Parathyroid adenoma (tissue), 2 donors: ENCODE measurements around the gene MARCO.

ENCODE experiments used
- H2AFZ ChIP-seq: fragments of 300-600 bp; sonication (generic); one replicate; pipeline ENCODE4 v1.7.0; 2017; ENCODE audit warnings: antibody characterized with exemption, mild to moderate bottlenecking
- H3K27ac ChIP-seq: fragments of 300-600 bp; sonication (generic); one replicate; pipeline ENCODE4 v1.7.0; 2017
- H3K27me3 ChIP-seq: fragments of 300-600 bp; sonication (generic); one replicate; pipeline ENCODE4 v1.7.0; 2017; ENCODE audit warnings: low read length; ENCODE audit not compliant: control insufficient read depth, insufficient read depth
- H3K36me3 ChIP-seq: fragments of 300-600 bp; sonication (generic); one replicate; pipeline ENCODE4 v1.7.0; 2017; ENCODE audit warnings: low read length; ENCODE audit not compliant: control insufficient read depth, insufficient read depth
- H3K4me1 ChIP-seq: fragments of 300-600 bp; sonication (generic); one replicate; pipeline ENCODE4 v1.7.0; 2017; ENCODE audit warnings: control low read depth
- H3K4me2 ChIP-seq: fragments of 300-600 bp; sonication (generic); one replicate; pipeline ENCODE4 v1.7.0; 2017; ENCODE audit warnings: low read length
- H3K4me3 ChIP-seq: fragments of 300-600 bp; sonication (generic); one replicate; pipeline ENCODE4 v1.7.0; 2017; ENCODE audit warnings: low read depth, low read length
- H3K79me2 ChIP-seq: fragments of 300-600 bp; sonication (generic); one replicate; pipeline ENCODE4 v1.7.0; 2017; ENCODE audit warnings: control low read depth
- H3K9ac ChIP-seq: fragments of 300-600 bp; sonication (generic); one replicate; pipeline ENCODE4 v1.7.0; 2017; ENCODE audit warnings: mild to moderate bottlenecking
- H3K9me3 ChIP-seq: fragments of 300-600 bp; sonication (generic); one replicate; pipeline ENCODE4 v1.7.0; 2017; ENCODE audit warnings: low read length; ENCODE audit not compliant: control insufficient read depth
- TF ChIP-seq, protein P1 (sequence below): fragments of 300-600 bp; sonication (generic); IDR thresholded peaks from one replicate; pipeline ENCODE4 v1.7.0; 2017; ENCODE audit warnings: antibody characterized with exemption, mild to moderate bottlenecking
- donor health status: primary hyperparathyroidism.

Gene MARCO

DNA sequence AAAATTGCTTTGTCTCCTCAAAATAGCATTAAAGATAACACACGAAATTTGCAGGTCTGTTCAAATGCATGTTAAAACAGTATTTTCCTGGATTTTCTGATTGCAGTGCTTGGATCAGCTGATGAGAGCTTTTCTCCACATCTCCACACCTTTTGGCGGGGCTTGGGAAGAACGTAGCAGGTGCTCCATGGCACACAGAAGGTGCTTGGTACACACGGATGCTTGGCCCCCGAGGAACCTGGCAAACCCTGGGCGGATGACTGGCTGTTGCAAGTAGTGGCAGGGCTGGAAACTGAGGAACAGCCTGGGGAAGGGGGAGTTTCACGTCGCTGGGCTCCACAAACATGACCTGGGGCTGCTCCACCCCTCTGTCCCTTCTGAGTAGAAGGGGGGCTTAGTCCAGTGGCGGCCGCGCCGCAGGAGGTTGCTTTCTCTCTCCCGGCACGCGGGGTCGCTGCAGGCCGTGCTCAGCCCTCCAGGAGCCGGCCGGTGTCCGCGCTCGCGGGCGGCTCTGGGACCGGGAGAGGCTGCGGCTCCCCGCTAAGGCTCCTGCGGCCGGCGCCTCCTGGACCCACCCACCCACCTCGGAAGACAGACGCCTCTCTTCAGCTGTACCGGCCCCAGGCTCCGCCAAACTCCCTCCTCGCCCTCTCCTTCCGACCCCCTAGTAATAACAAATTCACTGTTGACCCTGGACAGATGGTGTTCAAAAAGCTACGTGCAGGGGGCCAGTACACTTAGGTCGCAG, 69.3 kb downstream of the MARCO start:
- H3K9ac ChIP-seq = no peak overlapping the region
- H3K4me1 ChIP-seq = no peaks in the 10 kb centered on the region
- no peak overlapping the region for H3K4me3 ChIP-seq
- no peaks in the 10 kb centered on the region for H3K27me3 ChIP-seq
- peak overlapping the region; percentile 42 for H2AFZ ChIP-seq
- H3K36me3 ChIP-seq = no peaks in the 10 kb centered on the region
- no peaks in the 10 kb centered on the region for H3K79me2 ChIP-seq
- H3K4me2 ChIP-seq = no peak overlapping the region
- H3K27ac ChIP-seq = no peak overlapping the region
- TF ChIP-seq, protein P1, sequence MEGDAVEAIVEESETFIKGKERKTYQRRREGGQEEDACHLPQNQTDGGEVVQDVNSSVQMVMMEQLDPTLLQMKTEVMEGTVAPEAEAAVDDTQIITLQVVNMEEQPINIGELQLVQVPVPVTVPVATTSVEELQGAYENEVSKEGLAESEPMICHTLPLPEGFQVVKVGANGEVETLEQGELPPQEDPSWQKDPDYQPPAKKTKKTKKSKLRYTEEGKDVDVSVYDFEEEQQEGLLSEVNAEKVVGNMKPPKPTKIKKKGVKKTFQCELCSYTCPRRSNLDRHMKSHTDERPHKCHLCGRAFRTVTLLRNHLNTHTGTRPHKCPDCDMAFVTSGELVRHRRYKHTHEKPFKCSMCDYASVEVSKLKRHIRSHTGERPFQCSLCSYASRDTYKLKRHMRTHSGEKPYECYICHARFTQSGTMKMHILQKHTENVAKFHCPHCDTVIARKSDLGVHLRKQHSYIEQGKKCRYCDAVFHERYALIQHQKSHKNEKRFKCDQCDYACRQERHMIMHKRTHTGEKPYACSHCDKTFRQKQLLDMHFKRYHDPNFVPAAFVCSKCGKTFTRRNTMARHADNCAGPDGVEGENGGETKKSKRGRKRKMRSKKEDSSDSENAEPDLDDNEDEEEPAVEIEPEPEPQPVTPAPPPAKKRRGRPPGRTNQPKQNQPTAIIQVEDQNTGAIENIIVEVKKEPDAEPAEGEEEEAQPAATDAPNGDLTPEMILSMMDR = peak; percentile 54
- H3K9me3 ChIP-seq = no peaks in the 10 kb centered on the region

DNA sequence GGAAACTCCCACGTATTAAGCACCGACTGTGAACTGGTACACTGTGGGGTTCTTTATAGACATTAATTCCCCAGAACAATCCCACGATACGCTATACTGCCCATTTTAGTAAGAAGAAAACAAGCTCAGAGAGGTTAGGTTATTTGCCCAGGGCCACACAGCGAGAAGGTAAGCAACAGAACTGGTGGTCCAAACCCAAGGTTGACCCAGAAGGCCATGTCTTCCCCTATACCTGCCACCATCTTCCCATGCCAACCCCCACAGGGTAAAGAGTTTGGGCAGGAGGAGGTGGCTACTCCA, 69.9 kb downstream of the MARCO start:
- H3K4me3 ChIP-seq = no peak overlapping the region
- no peaks in the 10 kb centered on the region for H3K9me3 ChIP-seq
- no peak overlapping the region for H3K9ac ChIP-seq
- no peak overlapping the region for H3K27ac ChIP-seq
- H3K36me3 ChIP-seq = no peaks in the 10 kb centered on the region
- no peaks in the 10 kb centered on the region for H3K79me2 ChIP-seq
- no peaks in the 10 kb centered on the region for H3K27me3 ChIP-seq
- no peak overlapping the region for H3K4me2 ChIP-seq
- peak overlapping the region; percentile 42 for H2AFZ ChIP-seq
- TF ChIP-seq, protein P1 = no peak
- no peaks in the 10 kb centered on the region for H3K4me1 ChIP-seq

DNA sequence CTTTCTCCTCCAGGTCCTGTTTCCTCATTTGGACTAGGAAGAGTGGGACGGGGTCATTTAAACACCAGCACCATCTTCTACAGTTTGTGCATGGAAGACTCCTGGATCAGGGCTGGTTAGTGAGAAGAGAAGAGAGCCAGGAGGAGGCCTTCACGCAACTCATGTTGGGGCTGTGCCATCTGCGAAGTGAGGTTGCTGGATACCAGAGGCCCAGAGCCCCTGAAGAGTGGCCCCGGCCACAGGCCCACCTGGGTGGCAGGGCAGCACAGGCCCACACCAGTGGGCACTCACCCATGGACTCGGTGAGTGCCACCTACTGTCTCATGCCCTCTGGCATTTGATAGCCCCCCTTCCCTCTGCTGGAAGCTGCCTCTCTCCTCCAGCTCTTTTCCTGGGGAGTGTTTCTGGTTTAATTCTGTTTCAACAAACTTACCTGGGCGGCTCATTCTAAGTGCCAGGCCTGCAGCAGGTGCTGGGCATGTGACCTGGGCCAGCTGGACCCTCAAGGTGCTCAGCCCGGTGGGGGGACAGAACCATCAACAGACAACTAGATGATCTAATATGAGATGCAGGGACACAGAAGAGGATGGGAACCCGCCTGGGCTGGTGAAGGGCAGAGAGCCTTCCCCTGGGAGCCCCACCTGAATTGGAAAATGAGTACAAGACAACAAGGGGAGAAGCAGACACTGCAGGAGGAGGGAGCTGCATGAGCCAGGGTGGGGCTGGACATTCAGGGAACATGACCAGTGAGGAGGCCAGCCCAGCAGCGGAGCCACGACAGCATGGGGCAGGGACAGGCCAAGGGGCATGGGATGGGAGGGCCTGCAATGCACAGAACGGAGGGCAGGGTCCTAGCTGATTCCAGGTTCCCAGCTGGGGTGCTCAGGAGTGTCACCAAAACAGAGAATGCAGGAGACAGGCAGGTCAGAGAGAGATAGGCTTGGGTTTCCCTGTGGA, 70.6 kb downstream of the MARCO start:
- no peak overlapping the region for H3K4me2 ChIP-seq
- no peaks in the 10 kb centered on the region for H3K9me3 ChIP-seq
- H3K9ac ChIP-seq = no peak overlapping the region
- H3K27me3 ChIP-seq = no peaks in the 10 kb centered on the region
- H3K79me2 ChIP-seq = no peaks in the 10 kb centered on the region
- no peaks in the 10 kb centered on the region for H3K4me1 ChIP-seq
- H3K27ac ChIP-seq = no peak overlapping the region
- H3K4me3 ChIP-seq = no peak overlapping the region
- TF ChIP-seq, protein P1 = no peak
- H2AFZ ChIP-seq = no peak overlapping the region
- no peaks in the 10 kb centered on the region for H3K36me3 ChIP-seq

DNA sequence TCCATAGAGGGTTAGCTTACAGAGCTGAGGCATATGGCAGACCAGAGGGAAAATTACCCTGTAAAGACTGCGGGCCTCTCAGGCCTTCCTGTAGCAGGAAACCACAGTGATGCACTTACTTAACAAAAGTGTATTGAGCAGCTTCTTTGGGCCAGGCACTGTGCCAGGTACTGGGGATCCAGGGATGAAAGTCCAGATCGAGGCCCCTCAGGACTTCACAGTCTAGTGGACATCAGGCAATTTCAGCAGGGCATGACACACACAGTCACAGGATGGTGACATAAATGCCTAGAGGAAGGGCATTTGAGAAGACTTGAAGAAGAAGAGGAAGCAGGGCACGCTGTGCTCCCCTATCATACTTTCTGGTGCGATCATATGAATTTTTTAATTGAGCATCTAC, 71.7 kb downstream of the MARCO start:
- Histone ChIP-seq H3K9me3 (no peaks in the 10 kb centered on the region), H3K36me3 (no peaks in the 10 kb centered on the region), H3K79me2 (no peaks in the 10 kb centered on the region), H3K4me2 (no peak overlapping the region), H2AFZ (no peak overlapping the region), H3K9ac (no peak overlapping the region), H3K27ac (no peak overlapping the region), H3K4me1 (no peaks in the 10 kb centered on the region), H3K4me3 (no peak overlapping the region), H3K27me3 (no peaks in the 10 kb centered on the region)
- TF ChIP-seq, protein P1 = no peak
